Measurements from ENCODE around the gene KLF1.

- TF ChIP-seq CTCF (IDR thresholded peaks at IDR 0.05; ENCODE audit: insufficient read depth, low read depth, low read length) = no peak
- TF ChIP-seq EZH2 (IDR thresholded peaks at IDR 0.05; ENCODE audit: insufficient read depth, low read length) = no peak
These were observed 391 bp downstream of the KLF1 start for GRCh38 chr19:12886651-12886968.
